Panc1 (cell line): ENCODE data around the gene SAMD4A. TPM values are rescaled to one million over a fixed set of nuclear protein-coding genes. Genes with fewer than 3 reads are reported as not detected.

Experiments
- ATAC-seq: fragments of 200-7000 bp; cut with Tn5 transposase; 2 replicates; pipeline ENCODE4 v1.9.1; 2020; ENCODE audit warnings: mild to moderate bottlenecking, moderate library complexity
- BruUV-seq: library from RNA; stranded (reverse); fragments of 400-500 nt; replicated peaks from 2 replicates; lab custom pipeline; 2021; lab: Mats Ljungman, UMichigan
- CTCF ChIA-PET: fragments of 300-600 bp; sonication (Branson Sonifier 250); formaldehyde crosslinking; loops from one replicate; lab custom pipeline; 2022; ENCODE audit warnings: antibody characterized with exemption; lab: Charles Lee
- POLR2A ChIA-PET: fragments of 300-600 bp; sonication (Branson Sonifier 250); formaldehyde crosslinking; loops from one replicate; lab custom pipeline; 2022; ENCODE audit warnings: antibody characterized with exemption; lab: Charles Lee
- DNase-seq: peaks from one replicate; pipeline ENCODE4 v3.0.0-alpha.2; 2010; ENCODE audit warnings: low read depth, low spot score
- H3K27ac ChIP-seq: 2 replicates; pipeline ENCODE4 v1.5.1; 2011; ENCODE audit warnings: mild to moderate bottlenecking, low read length, inconsistent platforms
- H3K27me3 ChIP-seq: fragments of 200-500 bp; sonication (Bioruptor generic); 2 replicates; pipeline ENCODE4 v1.6.0; 2014; ENCODE audit warnings: low read length, inconsistent platforms; ENCODE audit not compliant: control insufficient read depth, insufficient read depth
- H3K36me3 ChIP-seq: fragments of 200-500 bp; sonication (Bioruptor generic); 2 replicates; pipeline ENCODE4 v1.5.1; 2014; ENCODE audit warnings: inconsistent platforms, mild to moderate bottlenecking, low read length, moderate library complexity; ENCODE audit not compliant: control insufficient read depth, insufficient read depth
- H3K4me1 ChIP-seq: 2 replicates; pipeline ENCODE4 v1.5.1; 2011; ENCODE audit warnings: inconsistent platforms, mild to moderate bottlenecking, low read length, moderate library complexity; ENCODE audit not compliant: control insufficient read depth, insufficient read depth
- H3K4me3 ChIP-seq, 2 experiments: 2 replicates each; pipeline ENCODE4 v1.5.1; 2011 to 2012; ENCODE audit warnings: low read depth in 2 of 2, low read length in 2 of 2, mild to moderate bottlenecking in 2 of 2, inconsistent platforms in 1 of 2, moderate library complexity in 1 of 2
- H3K9me3 ChIP-seq: fragments of 200-500 bp; sonication (Bioruptor generic); 2 replicates; pipeline ENCODE4 v1.5.1; 2014; ENCODE audit warnings: low read depth, mild to moderate bottlenecking, inconsistent platforms, low read length, moderate library complexity; ENCODE audit not compliant: control insufficient read depth, insufficient read depth
- CTCF ChIP-seq: fragments of 450-650 bp; IDR thresholded peaks from 2 replicates; pipeline ENCODE4 v1.5.1; 2017; ENCODE audit warnings: mild to moderate bottlenecking
- POLR2AphosphoS5 ChIP-seq: IDR thresholded peaks from 2 replicates; pipeline ENCODE4 v1.6.1; 2012; ENCODE audit warnings: mild to moderate bottlenecking, low read depth, low read length, moderate library complexity
- REST ChIP-seq, 2 experiments: IDR thresholded peaks; 2 replicates each; pipeline ENCODE4 v1.6.1; 2011 to 2012; ENCODE audit warnings: low read depth in 2 of 2, control low read depth in 1 of 2, low read length in 1 of 2, mild to moderate bottlenecking in 1 of 2, moderate library complexity in 1 of 2; ENCODE audit not compliant: insufficient read depth in 1 of 2
- SIN3A ChIP-seq: IDR thresholded peaks from 2 replicates; pipeline ENCODE4 v1.6.1; 2012; ENCODE audit warnings: low read depth, mild to moderate bottlenecking, low read length, moderate library complexity, borderline replicate concordance; ENCODE audit not compliant: insufficient read depth
- TCF7L2 ChIP-seq: IDR thresholded peaks from 2 replicates; pipeline ENCODE4 v1.6.1; 2011; ENCODE audit warnings: mild to moderate bottlenecking, low read depth, low read length, inconsistent platforms
- in situ Hi-C: cut with HindIII; loops from 2 replicates; pipeline ENCODE4 v1.10.0; 2016; ENCODE audit warnings: low sequenced_read_pairs, low pct_unique_long_range_greater_than_20kb
- intact Hi-C: fragments of 100-400 bp; cut with micrococcal nuclease; formaldehyde crosslinking; loops from one replicate; pipeline ENCODE4 v1.10.0; 2022; ENCODE audit not compliant: unreplicated experiment
- total RNA-seq: library from RNA; stranded (reverse); gene quantifications from one replicate; pipeline ENCODE4 v1.2.1, GENCODE V29; 2021; ENCODE audit not compliant: unreplicated experiment

SAMD4A gene
- total RNA-seq, 1 experiment from 2014 or later: 15.2 TPM

GRCh38 chr14:54582334-54582733, 15.4 kb downstream of the SAMD4A start:
- BruUV-seq: no TSS peak
- H3K27ac ChIP-seq: no peak overlapping the region
- H3K9me3 ChIP-seq: no peaks in the 10 kb centered on the region
- DNase-seq: no peak
- ATAC-seq: no peak
- no peaks in the 10 kb centered on the region for H3K4me1 ChIP-seq
- H3K36me3 ChIP-seq: no peaks in the 10 kb centered on the region
- in situ Hi-C loops (no loop called here), intact Hi-C loops (no loop called here)
- POLR2A ChIA-PET: no interaction called here
- H3K4me3 ChIP-seq: no peak overlapping the region
- CTCF ChIA-PET: no interaction called here
- TF ChIP-seq SIN3A (no peak), REST (IDR thresholded peaks at IDR 0.05; ENCODE audit: insufficient read depth in 1 of 2, low read depth in 2 of 2, low read length in 1 of 2) (no peak), POLR2AphosphoS5 (no peak), CTCF (no peak), TCF7L2 (no peak)
- H3K27me3 ChIP-seq: no peaks in the 10 kb centered on the region

- CTCF ChIA-PET: no interaction called here
Measured at GRCh38 chr14:54584097-54584496, 17.2 kb downstream of the SAMD4A start.

More at GRCh38 chr14:54584097-54584496, 17.2 kb downstream of the SAMD4A start:
- DNase-seq (no peak), ATAC-seq (no peak)
- H3K4me1 ChIP-seq: no peaks in the 10 kb centered on the region
- H3K4me3 ChIP-seq: no peak overlapping the region
- POLR2A ChIA-PET: no interaction called here
- no peak overlapping the region for H3K27ac ChIP-seq
- BruUV-seq: no TSS peak
- H3K27me3 ChIP-seq: no peaks in the 10 kb centered on the region
- TF ChIP-seq SIN3A (no peak), TCF7L2 (no peak), REST (IDR thresholded peaks at IDR 0.05; ENCODE audit: insufficient read depth in 1 of 2, low read depth in 2 of 2, low read length in 1 of 2) (no peak), CTCF (no peak), POLR2AphosphoS5 (no peak)
- in situ Hi-C loops (no loop called here), intact Hi-C loops (no loop called here)
- H3K36me3 ChIP-seq: no peaks in the 10 kb centered on the region
- H3K9me3 ChIP-seq: no peaks in the 10 kb centered on the region
